Fibroblast of gingiva (primary cell): ENCODE data around the gene CCDC152.
"Not testable (repeated sequence)": the region's sequence is repeated elsewhere in the genome, so short reads cannot be mapped to it uniquely, and the experiment has no call there.

ENCODE experiments used
- DNase-seq: peaks from one replicate; pipeline ENCODE4 v3.0.0-alpha.2; 2011; ENCODE audit warnings: low read depth

The CCDC152 gene

GRCh38 chr5:42756606-42757601 is at the start of gene CCDC152:
Gene CCDC152 (plus strand): TSS chr5:42756818. CDS start chr5:42759122, 2,304 bp downstream.
- DNase-seq, result peak; percentile 16

GRCh38 chr5:42715785-42716184 is 40.8 kb upstream of the CCDC152 start:
- DNase-seq, result no peak

GRCh38 chr5:42718591-42718990 is 38.0 kb upstream of the CCDC152 start:
- no peak for DNase-seq

GRCh38 chr5:42719034-42719433 is 37.6 kb upstream of the CCDC152 start:
- no peak for DNase-seq

- no peak for DNase-seq
Measured at GRCh38 chr5:42720251-42720650, 36.4 kb upstream of the CCDC152 start.

- no peak for DNase-seq
Measured at GRCh38 chr5:42721484-42721883, 35.1 kb upstream of the CCDC152 start.

GRCh38 chr5:42734531-42735058 is 22.0 kb upstream of the CCDC152 start:
- not testable (repeated sequence) for DNase-seq

- DNase-seq, result no peak
Measured at GRCh38 chr5:42740920-42741319, 15.7 kb upstream of the CCDC152 start.

GRCh38 chr5:42745426-42745825 is 11.2 kb upstream of the CCDC152 start:
- no peak for DNase-seq

GRCh38 chr5:42745856-42746255 is 10.8 kb upstream of the CCDC152 start:
- DNase-seq, result no peak

GRCh38 chr5:42749020-42749419 is 7.6 kb upstream of the CCDC152 start:
- no peak for DNase-seq

GRCh38 chr5:42750507-42750906 is 6.1 kb upstream of the CCDC152 start:
- no peak for DNase-seq

GRCh38 chr5:42751044-42751443 is 5.6 kb upstream of the CCDC152 start:
- no peak for DNase-seq

- no peak for DNase-seq
Measured at GRCh38 chr5:42753099-42753498, 3.5 kb upstream of the CCDC152 start.

- no peak for DNase-seq
Measured at GRCh38 chr5:42759456-42759855, 2.8 kb downstream of the CCDC152 start.

- DNase-seq, result no peak
Measured at GRCh38 chr5:42760426-42760825, 3.8 kb downstream of the CCDC152 start.

GRCh38 chr5:42761791-42762190 is 5.2 kb downstream of the CCDC152 start:
- no peak for DNase-seq

- peak; percentile 48 for DNase-seq
Measured at GRCh38 chr5:42767491-42768105, 11.0 kb downstream of the CCDC152 start.

- no peak for DNase-seq
Measured at GRCh38 chr5:42768106-42768504, 11.5 kb downstream of the CCDC152 start.

- no peak for DNase-seq
Measured at GRCh38 chr5:42770003-42770402, 13.4 kb downstream of the CCDC152 start.

- DNase-seq, result no peak
Measured at GRCh38 chr5:42772265-42772993, 15.8 kb downstream of the CCDC152 start.

GRCh38 chr5:42779083-42779482 is 22.5 kb downstream of the CCDC152 start:
- DNase-seq, result no peak
